Nephron progenitor cell (in vitro differentiated cells): ENCODE measurements around the gene CLEC20A.

ENCODE experiments used
- DNase-seq: peaks from one replicate; pipeline ENCODE4 v3.0.0; 2021
- H3K27ac Mint-ChIP-seq: 2 replicates; pipeline ENCODE4 v1.8.0; 2021; ENCODE audit warnings: mild to moderate bottlenecking, moderate library complexity, mixed read lengths
- H3K27me3 Mint-ChIP-seq: 2 replicates; pipeline ENCODE4 v1.8.0; 2021; ENCODE audit warnings: mild to moderate bottlenecking, low read depth, mixed read lengths; ENCODE audit not compliant: poor library complexity
- H3K36me3 Mint-ChIP-seq: 2 replicates; pipeline ENCODE4 v1.8.0; 2021; ENCODE audit warnings: low read depth, mixed read lengths
- H3K4me1 Mint-ChIP-seq: 2 replicates; pipeline ENCODE4 v1.8.0; 2021; ENCODE audit warnings: mixed read lengths
- H3K4me3 Mint-ChIP-seq: 2 replicates; pipeline ENCODE4 v1.8.0; 2021; ENCODE audit warnings: mild to moderate bottlenecking, moderate library complexity, mixed read lengths
- H3K9me3 Mint-ChIP-seq: 2 replicates; pipeline ENCODE4 v1.8.0; 2021; ENCODE audit warnings: mild to moderate bottlenecking, moderate library complexity, mixed read lengths
- TF ChIP-seq, protein P1 (sequence below): fragments of 200-600 bp; sonication (generic); IDR thresholded peaks from 2 replicates; pipeline ENCODE4 v1.5.0; 2021; ENCODE audit warnings: antibody characterized with exemption

The CLEC20A gene

DNA sequence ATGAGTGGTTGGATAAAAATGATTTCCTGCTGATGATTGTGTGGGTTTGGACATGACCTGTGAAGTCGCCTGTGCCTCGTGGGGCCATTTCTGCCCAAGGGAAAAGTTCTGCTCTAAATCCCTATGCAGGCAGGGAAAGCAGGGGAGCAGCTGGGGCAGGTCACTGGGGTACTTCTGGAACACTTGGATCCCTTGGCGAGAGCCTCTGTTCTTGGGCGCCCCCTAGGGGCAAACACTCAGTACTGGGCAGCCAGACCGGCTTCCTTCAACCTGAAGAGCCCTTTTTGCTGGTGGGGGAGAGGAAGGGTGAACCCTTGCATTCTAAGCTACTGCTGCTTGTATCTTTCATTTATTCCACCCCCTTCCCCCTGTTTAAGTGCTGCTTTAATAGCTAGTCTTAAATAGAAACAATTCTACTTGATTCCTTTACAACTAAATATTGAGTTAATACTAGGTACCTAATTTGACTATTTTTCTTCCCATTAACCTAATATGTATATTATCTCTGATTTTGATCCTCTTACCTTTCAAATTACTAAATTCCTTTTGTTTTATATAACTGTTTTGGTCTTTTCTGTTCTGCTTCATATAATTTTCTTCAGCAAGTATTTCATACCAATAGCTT is 5.1 kb upstream of the CLEC20A start:
- Mint-ChIP-seq H3K4me3 (no peak overlapping the region), H3K36me3 (no peaks in the 10 kb centered on the region), H3K27me3 (peaks cover 7% of the 10 kb centered on the region), H3K4me1 (peaks cover 14% of the 10 kb centered on the region), H3K27ac (no peak overlapping the region), H3K9me3 (no peaks in the 10 kb centered on the region)
- TF ChIP-seq, protein P1, sequence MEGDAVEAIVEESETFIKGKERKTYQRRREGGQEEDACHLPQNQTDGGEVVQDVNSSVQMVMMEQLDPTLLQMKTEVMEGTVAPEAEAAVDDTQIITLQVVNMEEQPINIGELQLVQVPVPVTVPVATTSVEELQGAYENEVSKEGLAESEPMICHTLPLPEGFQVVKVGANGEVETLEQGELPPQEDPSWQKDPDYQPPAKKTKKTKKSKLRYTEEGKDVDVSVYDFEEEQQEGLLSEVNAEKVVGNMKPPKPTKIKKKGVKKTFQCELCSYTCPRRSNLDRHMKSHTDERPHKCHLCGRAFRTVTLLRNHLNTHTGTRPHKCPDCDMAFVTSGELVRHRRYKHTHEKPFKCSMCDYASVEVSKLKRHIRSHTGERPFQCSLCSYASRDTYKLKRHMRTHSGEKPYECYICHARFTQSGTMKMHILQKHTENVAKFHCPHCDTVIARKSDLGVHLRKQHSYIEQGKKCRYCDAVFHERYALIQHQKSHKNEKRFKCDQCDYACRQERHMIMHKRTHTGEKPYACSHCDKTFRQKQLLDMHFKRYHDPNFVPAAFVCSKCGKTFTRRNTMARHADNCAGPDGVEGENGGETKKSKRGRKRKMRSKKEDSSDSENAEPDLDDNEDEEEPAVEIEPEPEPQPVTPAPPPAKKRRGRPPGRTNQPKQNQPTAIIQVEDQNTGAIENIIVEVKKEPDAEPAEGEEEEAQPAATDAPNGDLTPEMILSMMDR: peak; percentile 94
- DNase-seq: peak; percentile 85

DNA sequence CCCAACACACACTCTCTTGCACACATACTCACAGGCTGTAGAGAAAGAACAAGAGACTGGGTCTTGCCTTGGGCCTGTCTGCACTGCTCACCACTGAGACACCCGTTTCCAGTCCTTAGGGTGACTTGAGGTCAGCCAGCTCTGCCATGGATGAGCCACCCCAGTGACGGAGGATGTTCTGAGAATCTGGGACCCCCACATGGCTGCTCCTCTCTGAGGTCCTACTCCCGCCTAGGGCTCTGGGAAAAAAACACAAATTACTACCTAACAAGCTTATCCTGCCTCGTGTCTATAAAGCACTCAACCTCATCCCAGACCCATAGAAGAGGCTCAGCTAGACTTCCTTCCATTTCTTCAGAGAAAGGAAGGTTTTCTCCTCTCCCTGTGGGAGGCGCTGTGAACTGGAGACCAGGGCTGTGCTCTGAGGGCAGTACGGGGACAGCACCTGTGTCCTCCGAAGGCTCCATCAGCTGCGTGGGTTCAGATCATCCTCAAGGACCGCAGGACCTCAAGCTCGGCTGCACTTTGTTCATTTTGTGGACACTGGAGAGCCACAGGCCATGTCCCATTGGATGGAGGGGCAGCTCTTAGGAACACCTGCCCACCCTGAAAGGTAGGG is 4.3 kb upstream of the CLEC20A start:
- Mint-ChIP-seq H3K9me3 (no peaks in the 10 kb centered on the region), H3K4me1 (peaks cover 14% of the 10 kb centered on the region), H3K4me3 (no peak overlapping the region), H3K27me3 (peaks cover 5% of the 10 kb centered on the region), H3K36me3 (no peaks in the 10 kb centered on the region), H3K27ac (no peak overlapping the region)
- TF ChIP-seq, protein P1: no peak
- DNase-seq: no peak

DNA sequence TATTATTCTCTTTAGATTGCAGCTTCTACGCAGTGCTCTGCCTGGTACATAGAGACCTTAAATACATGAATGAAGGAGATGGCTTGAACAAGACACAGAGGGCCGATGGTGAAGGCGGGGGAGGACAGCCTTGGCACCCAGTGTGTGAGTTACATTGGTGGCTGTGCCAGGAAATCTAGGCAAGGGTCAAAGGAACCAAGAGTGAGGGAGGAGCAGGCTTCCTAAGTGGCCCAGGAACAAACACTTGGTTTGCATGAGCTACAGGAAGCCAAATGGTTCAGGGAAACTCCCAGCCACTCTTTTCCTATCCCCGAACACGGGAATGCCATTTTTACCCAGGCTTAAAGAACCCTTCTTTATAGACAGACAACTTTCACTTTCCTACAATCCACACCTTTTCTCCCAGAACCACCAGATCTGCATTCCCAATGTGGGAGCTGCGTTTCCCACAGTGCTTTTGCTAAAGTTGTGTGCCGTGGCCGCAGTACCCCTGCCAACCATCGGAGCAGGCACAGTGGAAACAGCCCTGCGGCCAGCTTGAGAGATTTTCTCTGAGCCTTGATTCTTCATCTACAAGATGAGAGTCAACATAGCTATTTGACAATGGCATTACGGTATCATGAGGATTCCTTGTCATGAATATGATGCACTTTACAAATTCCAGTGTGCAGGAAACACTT is 3.5 kb upstream of the CLEC20A start:
- TF ChIP-seq, protein P1: peak; percentile 39
- peak; percentile 25 for DNase-seq
- peaks cover 4% of the 10 kb centered on the region for H3K27me3 Mint-ChIP-seq
- H3K27ac Mint-ChIP-seq: no peak overlapping the region
- no peak overlapping the region for H3K4me3 Mint-ChIP-seq
- peaks cover 14% of the 10 kb centered on the region for H3K4me1 Mint-ChIP-seq
- no peaks in the 10 kb centered on the region for H3K9me3 Mint-ChIP-seq
- H3K36me3 Mint-ChIP-seq: no peaks in the 10 kb centered on the region

DNA sequence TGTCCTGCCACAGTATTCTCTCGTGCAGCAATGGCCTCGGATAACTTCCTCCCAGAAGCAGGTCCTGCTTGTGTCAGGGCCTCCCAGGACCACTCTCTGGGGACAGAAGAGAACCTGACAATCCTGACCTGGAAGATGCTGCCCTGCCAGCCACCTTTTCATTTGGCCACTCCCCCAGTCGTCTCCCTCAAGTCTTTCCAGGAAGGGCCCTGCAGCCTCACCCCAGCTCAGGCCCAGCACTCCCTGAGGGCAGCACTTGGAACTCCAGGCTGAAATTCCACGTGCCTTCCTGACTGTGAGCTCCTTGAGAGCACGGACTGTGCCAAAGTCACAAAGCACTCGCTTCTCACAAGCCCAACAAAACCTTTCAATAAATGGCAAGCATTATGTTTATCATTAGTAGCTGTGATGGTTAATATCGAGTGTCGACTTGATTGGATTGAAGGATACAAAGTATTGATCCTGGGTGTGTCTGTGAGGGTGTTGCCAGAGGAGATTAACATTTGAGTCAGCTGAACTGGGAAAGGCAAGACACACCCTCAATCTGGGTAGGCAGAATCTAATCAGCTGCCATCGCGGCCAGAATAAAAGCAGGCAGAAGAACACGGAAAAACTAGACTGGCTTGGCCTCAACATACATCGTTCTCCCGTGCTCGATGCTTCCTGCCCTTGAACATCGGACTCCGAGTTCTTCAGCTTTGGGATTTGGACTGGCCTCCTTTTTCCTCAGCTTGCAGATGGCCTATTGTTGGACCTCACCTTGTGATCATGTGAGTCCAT is 2.3 kb upstream of the CLEC20A start:
- no peaks in the 10 kb centered on the region for H3K9me3 Mint-ChIP-seq
- no peak overlapping the region for H3K27ac Mint-ChIP-seq
- H3K4me3 Mint-ChIP-seq: no peak overlapping the region
- H3K36me3 Mint-ChIP-seq: no peaks in the 10 kb centered on the region
- DNase-seq: no peak
- peaks cover 4% of the 10 kb centered on the region for H3K27me3 Mint-ChIP-seq
- TF ChIP-seq, protein P1: no peak
- H3K4me1 Mint-ChIP-seq: peaks cover 14% of the 10 kb centered on the region

DNA sequence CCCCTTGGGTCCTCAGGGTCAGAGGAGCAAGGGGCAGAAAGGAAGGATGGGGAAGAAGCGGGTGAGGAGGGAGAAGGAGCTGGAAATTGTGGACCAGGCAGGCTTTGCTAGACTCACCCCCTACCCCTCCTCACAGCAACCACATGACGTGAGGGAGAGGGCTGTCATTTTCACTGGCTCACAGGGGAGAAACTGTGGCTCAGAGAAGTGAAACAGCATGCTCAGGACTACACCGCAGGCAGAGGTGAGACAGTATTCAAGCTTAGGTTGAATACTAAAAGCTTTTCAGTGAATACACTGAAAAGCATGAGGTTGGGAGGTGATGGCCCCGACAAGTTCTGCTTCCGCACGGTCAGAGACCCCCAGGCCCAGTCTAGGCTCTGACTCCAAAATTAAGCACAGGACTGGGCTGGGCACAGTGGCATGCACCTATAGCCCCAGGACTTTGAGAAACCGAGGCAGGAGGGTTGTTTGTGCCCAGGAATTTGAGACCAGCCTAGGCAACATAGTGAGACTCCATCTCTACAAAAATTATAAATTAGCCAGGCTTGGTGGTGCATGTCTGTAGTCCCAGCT is 1.2 kb upstream of the CLEC20A start:
- no peaks in the 10 kb centered on the region for H3K36me3 Mint-ChIP-seq
- no peak for DNase-seq
- peaks cover 3% of the 10 kb centered on the region for H3K27me3 Mint-ChIP-seq
- H3K9me3 Mint-ChIP-seq: no peaks in the 10 kb centered on the region
- peaks cover 14% of the 10 kb centered on the region for H3K4me1 Mint-ChIP-seq
- no peak overlapping the region for H3K4me3 Mint-ChIP-seq
- TF ChIP-seq, protein P1: no peak
- no peak overlapping the region for H3K27ac Mint-ChIP-seq
